HG03159 (cell line): ENCODE data around the gene KCNJ8.
"Not testable (repeated sequence)": the region's sequence is repeated elsewhere in the genome, so short reads cannot be mapped to it uniquely, and the experiment has no call there.

Experiments used
- ATAC-seq: cut with Tn5 transposase; IDR thresholded peaks from one replicate; pipeline ENCODE4 v1.9.1; 2021; ENCODE audit warnings: mild to moderate bottlenecking, moderate library complexity; ENCODE audit not compliant: unreplicated experiment

KCNJ8 gene

DNA sequence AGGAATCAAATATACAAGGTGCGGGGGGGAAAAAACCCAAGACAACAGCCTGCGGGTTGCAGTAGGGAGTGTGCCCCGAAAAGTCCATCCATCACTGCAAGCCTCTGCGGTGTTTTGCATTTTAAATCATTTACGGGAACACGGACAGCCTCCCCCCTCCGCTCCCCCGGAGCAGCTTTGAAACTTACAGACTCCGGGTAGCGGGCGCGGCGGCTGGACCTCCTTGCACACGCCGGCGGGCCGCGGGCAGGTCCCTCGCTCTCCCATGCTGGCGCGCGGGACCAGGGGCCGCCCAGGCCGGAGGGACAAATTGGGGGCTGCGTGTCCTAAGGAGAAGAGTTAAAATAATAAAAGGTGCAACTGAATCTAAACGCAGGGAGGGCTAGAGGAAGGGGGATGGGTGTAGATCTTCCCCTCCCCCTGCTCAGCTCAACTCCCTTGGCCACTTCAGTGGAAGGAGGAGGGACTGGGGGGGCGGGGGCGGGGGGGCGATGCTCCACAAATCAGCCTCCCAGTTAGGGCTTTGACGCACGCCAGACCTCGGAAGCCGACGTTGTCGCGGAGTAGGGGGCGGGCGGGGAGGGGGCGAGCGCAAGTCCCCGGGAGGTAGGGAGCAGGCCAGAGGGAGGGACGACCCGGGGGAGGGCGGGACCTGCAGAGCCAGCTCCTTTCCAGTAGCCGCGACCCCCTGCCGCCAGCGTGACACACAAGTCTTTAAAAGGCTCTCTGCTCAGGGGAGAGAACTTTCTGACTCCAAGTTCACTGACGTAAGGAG lies at the start of gene KCNJ8:
Gene KCNJ8, minus strand, starts transcription at position 349 of the 775 bp plus-strand sequence. CDS start 1,090 bp downstream, outside the sequence.
- ATAC-seq: no peak

DNA sequence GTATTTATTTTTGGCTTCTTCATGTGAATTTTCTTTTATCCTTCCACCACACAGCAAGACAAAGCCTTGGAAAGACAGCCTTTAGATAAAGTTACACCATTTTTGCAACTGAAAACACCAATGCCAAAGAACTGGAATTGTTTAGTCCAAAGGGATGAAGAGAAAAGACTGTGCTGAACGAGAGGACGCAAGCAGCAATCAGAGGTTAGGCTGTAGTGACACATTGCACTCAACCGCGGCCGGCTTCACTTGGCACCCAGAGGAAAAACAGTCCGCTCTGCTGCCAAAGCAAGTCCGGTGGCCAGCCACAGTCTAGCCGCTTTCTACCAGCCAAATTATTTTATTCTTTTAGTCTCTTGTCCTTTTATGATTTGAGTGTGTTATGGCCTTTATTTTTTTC lies 49.1 kb upstream of the KCNJ8 start:
- ATAC-seq: no peak

DNA sequence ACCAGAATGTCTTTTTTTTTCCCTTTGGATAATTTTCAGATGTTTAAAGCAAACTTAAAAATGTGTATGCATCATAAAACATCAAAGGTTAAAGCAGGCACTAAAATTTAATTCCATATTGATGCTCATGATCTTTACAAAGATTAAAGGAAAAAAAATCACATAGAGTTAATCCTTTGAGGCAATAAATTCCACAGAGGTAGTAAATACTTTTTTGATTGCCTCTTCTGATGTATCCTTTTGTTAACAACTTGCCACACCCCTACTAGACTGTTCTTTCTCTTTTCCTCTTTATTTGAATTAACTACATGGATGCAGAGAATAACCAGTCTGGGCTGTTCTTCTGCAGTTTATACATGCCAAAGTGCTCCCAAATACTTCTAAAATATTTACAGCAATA lies 45.2 kb upstream of the KCNJ8 start:
- ATAC-seq: no peak

DNA sequence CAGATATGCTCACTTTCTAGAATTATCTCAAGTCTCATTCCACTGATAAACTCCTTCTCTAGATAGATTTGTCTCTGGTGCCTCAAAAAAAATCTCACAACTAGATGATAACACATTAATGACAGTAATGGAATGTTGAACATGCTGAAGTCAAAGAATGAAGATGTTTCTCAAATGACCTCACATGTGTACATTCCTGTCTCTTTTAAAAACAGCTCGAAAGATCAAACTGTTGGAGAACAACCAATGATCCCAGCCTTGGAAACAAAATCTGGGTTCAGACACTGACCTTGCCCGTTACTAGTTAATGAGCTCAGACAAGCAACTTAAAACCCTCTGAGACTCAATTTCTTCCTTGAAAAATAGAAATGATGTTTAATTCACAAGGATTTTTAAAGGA lies 44.7 kb upstream of the KCNJ8 start:
- ATAC-seq: no peak

DNA sequence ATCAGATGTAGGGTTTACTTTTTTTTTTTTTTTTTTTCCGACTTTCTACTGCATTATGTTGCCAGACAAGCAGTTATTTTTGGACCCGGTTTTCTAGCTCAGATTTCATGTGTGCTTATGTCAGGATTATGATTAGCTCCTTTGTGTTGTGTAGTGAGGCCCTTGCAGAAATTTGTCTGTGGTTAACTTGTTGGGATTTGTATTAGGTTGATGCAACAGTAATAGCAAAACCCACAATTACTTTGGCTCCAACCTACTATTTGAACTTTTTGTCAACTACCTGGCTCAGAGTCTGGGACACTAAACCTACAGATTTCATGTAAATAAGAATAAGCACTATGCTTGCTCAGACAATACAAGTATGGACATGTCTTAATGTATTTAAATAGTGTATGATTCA lies 44.1 kb upstream of the KCNJ8 start:
- no peak for ATAC-seq

DNA sequence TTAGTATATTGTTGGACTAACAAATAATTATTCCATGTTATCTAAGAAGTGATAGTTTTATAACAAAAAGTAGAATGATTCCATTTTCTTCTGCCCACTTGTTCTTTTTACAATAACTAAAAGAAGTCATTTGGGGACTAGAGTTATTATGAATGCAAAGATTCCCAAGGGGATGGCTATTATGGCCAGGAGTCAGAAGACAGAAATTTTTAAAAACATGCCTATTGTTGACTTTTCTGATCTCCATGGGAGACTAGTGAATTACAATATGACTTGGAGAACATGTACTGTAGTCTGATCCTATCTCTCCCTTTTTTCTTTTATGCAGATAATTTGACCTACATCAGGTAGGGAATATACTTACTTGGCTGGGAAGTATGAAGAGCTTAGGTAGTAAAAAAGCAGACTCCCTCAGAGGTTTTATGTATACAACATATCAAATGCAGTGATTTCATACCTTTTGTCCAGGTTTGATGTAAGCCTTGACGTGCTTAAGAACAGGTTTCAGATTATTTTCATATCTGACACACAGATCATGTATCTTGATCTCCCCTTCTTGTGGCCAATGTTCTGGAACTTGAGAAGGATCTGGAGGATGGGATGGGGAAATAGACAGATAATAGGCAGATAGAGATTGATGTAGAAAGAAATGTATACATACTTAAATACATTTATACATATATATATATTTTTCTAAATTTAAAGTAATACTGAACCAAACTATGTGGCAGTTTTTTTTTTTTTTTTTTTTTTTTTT lies 41.0 kb upstream of the KCNJ8 start:
- ATAC-seq: no peak

DNA sequence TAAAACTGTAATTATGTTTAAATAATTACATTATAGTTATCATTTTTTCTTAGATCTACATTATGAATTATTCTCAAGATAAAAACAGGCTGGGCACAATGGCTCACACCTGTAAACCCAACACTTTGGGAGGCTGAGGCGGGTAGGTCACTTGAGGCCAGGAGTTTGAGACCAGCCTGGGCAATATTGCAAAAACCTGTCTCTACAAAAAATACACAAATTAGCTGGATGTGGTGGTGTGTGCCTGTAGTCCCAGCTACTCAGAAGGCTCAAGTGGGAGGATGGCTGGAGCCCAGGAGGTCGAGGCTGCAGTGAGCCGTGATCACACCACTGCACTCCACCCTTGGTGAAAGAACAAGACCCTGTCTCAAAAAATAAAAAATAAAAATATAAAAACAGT lies 40.3 kb upstream of the KCNJ8 start:
- no peak for ATAC-seq

DNA sequence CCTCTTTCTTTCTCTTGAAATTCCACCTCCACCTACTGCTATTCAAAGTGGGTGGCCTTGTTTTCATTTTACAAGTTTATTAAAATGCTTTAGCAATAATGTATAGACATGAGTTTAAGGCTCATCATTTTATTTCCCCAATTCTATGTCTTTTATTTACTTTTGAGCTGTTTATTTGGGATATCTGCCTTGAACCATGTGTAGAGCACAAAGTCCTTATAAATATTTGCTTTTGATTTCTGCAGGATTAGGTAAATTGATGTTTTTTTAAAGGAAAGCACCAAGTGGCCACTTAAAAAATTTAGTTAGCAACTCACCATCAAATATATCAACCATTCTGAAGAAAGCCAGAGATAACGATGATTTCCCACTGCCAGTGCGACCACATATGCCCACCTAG lies 39.8 kb upstream of the KCNJ8 start:
- no peak for ATAC-seq

DNA sequence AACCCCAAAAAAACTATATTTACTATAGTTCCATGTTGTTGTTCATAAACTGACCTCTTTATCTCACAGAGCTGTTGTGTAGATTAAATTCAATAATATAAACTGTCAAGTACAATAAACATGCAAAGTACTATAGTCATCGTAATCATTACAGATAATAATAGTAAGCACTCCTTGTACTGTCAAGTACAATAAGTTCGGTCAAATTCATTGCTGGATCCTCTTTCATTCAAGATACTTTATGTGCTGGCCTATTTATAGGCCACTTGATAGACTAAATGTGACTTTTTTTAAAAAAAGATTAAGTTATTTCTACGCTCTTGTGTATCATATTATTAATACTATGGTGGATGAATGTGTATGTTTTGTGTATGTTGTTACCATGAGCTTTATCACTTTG lies 39.2 kb upstream of the KCNJ8 start:
- no peak for ATAC-seq

DNA sequence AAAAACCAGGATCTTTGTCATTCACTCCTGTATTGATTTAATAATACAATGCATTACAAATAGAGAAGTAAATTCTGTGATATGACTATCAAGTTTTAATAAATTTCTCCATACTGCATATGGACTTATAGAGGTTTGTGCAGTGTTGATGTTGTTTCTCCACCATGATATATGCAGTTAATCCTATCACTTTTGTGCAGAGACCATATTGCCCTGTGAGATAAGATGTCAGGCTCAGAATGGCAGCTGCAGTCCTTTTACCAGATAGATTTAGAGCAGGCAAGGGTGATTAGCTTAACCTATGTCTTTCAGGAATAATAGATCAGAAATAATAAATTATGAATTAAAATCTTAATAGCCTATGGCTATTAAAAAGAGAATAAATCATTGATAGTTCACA lies 38.6 kb upstream of the KCNJ8 start:
- no peak for ATAC-seq

DNA sequence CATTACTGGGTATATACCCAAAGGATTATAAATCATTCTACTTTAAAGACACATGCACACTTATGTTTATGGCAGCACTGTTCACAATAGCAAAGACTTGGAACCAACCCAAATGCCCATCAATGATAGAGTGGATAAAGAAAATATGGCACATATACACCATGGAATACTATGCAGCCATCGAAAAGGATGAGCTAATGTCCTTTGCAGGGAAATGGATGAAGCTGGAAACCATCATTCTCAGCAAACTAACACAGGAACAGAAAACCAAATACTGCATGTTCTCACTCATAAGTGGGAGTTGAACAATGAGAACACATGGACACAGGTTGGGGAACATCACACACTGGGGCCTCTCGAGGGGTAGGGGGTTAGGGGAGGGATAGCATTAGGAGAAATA lies 37.8 kb upstream of the KCNJ8 start:
- not testable (repeated sequence) for ATAC-seq

DNA sequence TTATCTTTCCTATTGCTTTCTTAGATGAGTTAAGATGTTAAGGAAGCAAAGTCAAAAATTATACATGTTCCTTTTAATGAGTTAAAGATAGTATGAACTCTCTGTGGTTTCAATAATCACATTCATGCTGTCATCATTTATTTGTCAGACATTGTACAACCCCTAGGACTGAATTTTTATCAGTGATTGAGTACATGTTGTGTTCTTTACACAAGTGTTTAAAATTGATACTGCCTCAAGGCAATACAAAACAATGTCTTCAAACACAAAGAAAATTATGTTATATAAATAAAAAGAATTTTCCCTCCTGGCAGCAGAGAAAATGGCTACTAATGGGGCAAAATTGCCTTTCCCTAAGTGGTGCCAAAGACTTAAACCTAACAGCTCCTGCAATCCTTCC lies 34.6 kb upstream of the KCNJ8 start:
- ATAC-seq: no peak

DNA sequence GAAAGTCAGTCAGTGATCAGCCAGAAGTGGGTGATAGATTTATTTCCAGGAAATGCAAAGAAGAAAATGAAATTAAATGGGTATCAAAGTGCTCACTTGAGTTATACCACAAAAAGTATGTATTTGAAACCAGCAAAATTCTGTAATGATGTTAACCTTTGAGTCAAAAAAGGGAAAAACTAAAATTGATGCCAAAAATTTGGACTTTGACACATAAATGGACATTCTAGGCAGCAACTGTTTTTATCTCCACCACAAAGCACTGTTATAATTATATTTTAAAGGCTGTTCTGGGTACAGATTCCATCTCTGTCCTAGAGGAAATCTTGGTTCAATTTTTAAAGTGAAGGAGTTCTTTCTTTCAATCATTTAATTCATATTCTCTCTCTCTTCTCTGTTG lies 31.7 kb upstream of the KCNJ8 start:
- ATAC-seq: no peak

DNA sequence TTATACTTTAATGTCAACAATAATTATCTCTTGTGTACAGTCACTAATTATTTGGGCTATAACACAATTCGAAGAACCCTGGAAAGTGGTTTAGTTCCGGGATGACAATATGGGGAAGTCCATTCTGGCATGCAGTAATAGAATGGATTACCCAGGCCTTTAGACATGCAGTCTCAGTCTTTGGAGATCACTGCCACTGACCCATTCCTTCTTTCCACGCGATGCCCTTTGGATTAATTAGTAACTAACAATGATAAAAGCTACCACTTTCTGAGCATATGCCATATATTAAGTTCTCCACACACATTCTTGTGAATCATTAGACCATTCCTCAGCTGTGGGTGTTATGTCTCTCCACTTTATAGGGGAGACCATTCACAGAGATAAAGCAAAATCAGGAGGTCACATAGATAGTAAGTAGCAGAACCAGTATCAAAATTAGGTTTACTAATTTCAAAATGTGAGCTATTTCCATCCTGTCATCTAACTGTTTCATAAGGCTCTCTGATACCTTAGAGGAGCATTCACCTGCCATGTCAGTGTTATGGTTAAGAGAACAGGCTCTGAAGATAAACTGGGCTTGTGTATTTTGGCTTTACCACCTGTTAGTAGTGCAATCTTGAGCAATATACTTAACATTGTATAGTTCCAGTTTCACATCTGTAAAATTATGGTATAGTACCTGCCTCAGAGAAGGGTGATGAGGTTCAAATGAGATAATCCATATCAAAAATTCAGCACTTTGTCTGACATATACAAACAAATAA lies 27.2 kb upstream of the KCNJ8 start:
- no peak for ATAC-seq

DNA sequence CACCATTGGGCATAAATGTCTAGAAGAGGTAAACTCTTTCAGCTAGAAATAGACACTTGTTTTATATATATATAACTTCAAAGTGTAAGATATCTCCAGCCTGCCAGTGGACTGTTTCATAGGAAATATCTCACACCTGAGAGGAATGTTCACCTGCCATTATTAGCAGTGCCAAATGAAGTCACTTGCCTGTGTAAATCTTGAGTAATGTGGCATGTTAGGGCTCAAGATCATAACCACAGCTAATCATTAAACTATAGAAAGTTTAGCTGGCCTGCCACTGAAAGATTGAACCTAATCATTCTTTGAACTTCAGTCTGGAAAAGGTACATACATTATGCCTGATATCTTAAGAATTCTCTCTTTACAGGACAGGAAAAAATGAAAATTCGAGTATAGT lies 25.5 kb upstream of the KCNJ8 start:
- ATAC-seq: no peak

DNA sequence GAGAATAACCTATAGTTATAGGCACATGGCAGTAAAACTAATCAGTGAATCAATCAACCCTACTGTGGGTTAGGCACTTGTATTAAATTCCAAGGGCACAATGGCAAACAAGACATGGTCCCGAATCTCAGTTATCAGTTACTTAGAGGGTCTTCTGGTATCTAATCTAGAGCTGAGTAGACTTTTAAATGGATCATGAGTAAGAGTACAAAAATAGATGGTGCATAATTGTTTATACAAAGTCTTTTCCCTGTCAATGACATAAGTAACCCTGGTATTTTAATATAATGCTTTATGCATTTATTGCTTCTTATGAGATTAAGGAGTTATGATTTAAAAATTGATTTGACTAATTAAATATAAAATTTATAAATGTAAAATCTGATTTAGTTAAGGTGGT lies 23.0 kb upstream of the KCNJ8 start:
- ATAC-seq: no peak

DNA sequence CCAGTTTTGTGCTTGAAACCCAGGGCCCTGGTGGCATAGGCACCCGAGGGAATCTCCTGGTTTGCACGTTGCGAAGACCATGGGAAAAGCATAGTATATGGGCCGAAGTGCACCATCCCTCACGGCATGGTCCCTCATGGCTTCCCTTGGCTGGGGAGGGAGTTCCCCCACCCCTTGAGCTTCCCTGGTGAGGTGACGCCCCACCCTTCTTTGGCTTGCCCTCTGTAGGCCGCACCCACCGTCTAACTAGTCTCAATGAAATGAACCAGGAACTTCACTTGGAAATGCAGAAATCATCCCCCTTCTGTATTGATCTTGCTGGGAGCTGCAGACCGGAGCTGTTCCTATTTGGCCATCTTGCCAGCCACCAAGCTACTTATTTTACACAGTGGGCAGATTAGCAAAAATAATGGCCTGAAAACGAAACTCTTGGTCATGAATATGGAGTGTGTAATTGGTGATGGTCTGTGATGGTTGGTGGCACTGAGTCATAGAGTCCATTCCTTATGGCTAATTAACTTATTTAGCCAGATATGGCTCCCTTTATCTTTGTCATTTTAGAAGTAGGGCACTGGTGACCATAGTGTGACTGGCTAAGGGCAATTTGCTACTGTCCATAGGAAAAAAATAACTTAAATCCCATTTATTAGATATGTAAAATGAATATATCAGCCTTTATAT lies 21.3 kb upstream of the KCNJ8 start:
- ATAC-seq: no peak

DNA sequence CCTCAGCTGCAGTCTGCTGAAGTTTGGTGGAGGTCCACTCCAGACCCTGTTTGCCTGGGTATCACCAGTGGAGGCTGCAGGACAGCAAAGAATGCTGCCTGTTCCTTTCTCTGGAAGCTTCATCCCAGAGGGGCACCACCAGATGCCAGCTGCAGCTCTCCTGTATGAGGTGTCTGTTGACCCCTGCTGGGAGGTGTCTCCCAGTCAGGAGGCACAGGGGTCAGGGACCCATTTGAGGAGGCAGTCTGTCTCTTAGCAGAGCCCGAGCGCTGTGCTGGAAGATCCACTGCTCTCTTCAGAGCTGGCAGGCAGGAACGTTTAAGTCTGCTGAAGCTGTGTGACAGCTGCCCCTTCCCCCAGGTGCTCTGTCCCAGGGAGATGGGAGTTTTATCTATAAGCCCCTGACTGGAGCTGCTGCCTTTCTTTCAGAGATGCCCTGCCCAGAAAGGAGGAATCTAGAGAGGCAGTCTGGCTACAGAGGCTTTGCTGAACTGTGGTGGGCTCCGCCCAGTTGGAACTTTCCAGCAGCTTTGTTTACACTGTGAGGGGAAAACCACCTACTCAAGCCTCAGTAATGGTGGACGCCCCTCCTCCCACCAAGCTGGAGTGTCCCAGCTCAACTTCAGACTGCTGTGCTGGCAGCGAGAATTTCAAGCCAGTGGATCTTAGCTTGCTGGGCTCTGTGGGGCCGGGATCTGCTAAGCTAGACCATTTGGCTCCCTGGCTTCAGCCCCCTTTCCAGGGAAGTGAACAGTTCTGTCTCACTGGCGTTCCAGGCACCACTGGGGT lies 20.5 kb upstream of the KCNJ8 start:
- not testable (repeated sequence) for ATAC-seq

DNA sequence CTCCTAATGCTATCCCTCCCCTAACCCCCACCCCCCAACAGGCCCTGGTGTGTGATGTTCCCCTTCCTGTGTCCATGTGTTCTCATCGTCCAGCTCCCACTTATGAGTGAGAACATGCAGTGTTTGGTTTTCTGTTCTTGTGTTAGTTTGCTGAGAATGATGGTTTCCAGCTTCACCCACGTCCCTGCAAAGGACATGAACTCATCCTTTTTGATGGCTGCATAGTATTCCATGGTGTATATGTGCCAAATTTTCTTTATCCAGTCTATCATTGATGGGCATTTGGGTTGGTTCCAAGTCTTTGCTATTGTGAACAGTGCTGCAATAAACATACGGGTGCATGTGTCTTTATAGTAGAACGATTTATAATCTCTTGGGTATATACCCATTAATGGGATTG lies 15.2 kb upstream of the KCNJ8 start:
- ATAC-seq: not testable (repeated sequence)
